NB4 (cell line): ENCODE measurements around the gene KLF16.

ENCODE experiments used
- DNase-seq: peaks from one replicate; pipeline ENCODE4 v3.0.0; 2010; ENCODE audit warnings: low read depth
- H3K4me3 ChIP-seq: one replicate; pipeline ENCODE4 v1.5.1; 2011; ENCODE audit warnings: mild to moderate bottlenecking, low read depth, low read length, moderate library complexity
- MYC ChIP-seq: IDR thresholded peaks from 2 replicates; pipeline ENCODE4 v1.6.1; 2011; ENCODE audit warnings: low read depth, low read length
- POLR2A ChIP-seq: IDR thresholded peaks from 2 replicates; pipeline ENCODE4 v1.6.1; 2011; ENCODE audit warnings: mild to moderate bottlenecking; ENCODE audit not compliant: insufficient read length; ENCODE audit errors: extremely low read depth
- TF ChIP-seq, protein P1 (sequence below): IDR thresholded peaks from 2 replicates; pipeline ENCODE4 v1.6.1; 2011; ENCODE audit warnings: low read depth, low read length
- TF ChIP-seq, protein P2 (sequence below): IDR thresholded peaks from one replicate; pipeline ENCODE4 v1.5.1; 2012; ENCODE audit warnings: low read depth, low read length

Gene KLF16

GRCh38 chr19:1809678-1810077, 53.7 kb downstream of the KLF16 start:
- DNase-seq = no peak
- H3K4me3 ChIP-seq = no peak overlapping the region
- TF ChIP-seq POLR2A (no peak), MYC (no peak)
- TF ChIP-seq, protein P1, sequence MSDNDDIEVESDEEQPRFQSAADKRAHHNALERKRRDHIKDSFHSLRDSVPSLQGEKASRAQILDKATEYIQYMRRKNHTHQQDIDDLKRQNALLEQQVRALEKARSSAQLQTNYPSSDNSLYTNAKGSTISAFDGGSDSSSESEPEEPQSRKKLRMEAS = no peak
- TF ChIP-seq, protein P2, sequence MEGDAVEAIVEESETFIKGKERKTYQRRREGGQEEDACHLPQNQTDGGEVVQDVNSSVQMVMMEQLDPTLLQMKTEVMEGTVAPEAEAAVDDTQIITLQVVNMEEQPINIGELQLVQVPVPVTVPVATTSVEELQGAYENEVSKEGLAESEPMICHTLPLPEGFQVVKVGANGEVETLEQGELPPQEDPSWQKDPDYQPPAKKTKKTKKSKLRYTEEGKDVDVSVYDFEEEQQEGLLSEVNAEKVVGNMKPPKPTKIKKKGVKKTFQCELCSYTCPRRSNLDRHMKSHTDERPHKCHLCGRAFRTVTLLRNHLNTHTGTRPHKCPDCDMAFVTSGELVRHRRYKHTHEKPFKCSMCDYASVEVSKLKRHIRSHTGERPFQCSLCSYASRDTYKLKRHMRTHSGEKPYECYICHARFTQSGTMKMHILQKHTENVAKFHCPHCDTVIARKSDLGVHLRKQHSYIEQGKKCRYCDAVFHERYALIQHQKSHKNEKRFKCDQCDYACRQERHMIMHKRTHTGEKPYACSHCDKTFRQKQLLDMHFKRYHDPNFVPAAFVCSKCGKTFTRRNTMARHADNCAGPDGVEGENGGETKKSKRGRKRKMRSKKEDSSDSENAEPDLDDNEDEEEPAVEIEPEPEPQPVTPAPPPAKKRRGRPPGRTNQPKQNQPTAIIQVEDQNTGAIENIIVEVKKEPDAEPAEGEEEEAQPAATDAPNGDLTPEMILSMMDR = no peak

- no peak for TF ChIP-seq MYC
- no peak for TF ChIP-seq POLR2A
- no peak for DNase-seq
- no peak overlapping the region for H3K4me3 ChIP-seq
Measured at GRCh38 chr19:1808395-1808731, 55.0 kb downstream of the KLF16 start.

- no peak overlapping the region for H3K4me3 ChIP-seq
- DNase-seq = no peak
- TF ChIP-seq POLR2A (no peak), MYC (no peak)
- TF ChIP-seq, protein P2 = no peak
- TF ChIP-seq, protein P1 = no peak
Measured at GRCh38 chr19:1807695-1808394, 55.5 kb downstream of the KLF16 start.

- TF ChIP-seq, protein P1 = no peak
- TF ChIP-seq MYC (no peak), POLR2A (no peak)
- TF ChIP-seq, protein P2 = no peak
- no peak for DNase-seq
- no peak overlapping the region for H3K4me3 ChIP-seq
Measured at GRCh38 chr19:1807030-1807694, 56.2 kb downstream of the KLF16 start.

DNA sequence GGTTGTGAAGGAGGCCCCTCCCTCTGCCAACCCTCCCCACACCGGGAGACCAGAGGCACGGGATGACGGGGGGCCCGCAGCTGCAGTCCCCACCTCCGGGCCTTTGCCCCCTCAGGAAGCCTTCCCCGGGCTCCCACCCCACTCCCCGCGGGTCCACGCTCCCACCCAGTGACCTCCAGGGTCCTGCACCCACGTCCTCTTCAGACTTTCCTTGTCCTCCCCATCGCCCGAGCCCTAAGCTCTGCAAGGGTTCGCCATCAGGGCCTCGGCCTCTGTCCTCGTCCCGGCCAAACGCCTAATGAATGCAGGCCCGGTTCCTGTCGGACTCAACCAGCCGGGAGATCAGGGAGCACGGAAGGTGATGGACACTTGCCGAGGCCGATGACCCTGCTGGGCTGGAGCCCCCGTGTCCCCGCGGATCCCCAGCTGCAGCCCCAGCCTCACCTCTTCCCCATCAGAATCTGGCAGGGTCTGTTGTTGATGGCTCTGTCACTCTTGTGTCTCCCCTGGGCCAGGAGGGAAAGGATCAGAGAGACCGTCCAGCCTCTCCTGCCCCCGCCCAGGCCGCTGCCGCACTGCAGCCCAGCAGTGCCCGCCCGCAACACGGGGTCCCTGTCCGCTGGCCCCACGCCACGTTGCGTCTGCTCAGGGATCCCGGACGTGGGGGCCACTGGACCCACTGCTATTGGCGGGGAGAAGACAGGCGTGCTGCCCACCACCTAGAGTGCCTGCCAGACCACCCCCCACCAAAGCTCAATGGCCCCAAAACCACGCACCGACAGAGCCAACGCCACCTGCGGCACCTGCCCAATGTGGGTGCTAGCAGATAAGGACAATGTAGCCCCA, 57.0 kb downstream of the KLF16 start:
- no peak overlapping the region for H3K4me3 ChIP-seq
- TF ChIP-seq MYC (no peak), POLR2A (no peak)
- TF ChIP-seq, protein P1 = no peak
- DNase-seq = no peak

GRCh38 chr19:1805401-1806183, 57.8 kb downstream of the KLF16 start:
- no peak for DNase-seq
- TF ChIP-seq POLR2A (no peak), MYC (no peak)
- TF ChIP-seq, protein P1 = no peak
- H3K4me3 ChIP-seq = no peak overlapping the region
